Hematopoietic multipotent progenitor cell treated with erythropoietin and hydrocortisone succinate and interleukin-3 and kit ligand, for 17 days (in vitro differentiated cells): ENCODE measurements around the gene UXT.

Experiments
- DNase-seq: peaks from one replicate; pipeline ENCODE4 v3.0.0-alpha.2; 2015; ENCODE audit warnings: low spot score

Gene UXT

DNA sequence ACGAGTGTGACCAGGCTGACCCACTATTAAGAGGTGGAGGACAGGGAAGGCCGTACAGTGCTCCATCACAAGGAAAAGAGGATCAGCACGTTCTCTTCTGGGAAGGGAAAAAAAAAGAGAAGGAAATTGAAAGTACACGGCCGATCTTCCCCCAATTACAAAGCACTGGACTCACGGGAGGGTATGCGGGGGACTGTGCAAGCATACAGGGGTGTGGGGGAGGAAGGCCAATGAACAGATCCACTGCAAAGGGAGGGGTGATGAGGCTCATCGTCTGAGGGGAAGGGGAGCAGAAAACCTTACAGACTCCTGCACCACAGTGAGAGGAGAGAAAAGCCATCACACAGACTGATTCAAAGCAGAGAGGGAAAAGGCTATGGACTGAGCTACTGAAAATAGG is 9.7 kb downstream of the UXT start:
- no peak for DNase-seq

DNA sequence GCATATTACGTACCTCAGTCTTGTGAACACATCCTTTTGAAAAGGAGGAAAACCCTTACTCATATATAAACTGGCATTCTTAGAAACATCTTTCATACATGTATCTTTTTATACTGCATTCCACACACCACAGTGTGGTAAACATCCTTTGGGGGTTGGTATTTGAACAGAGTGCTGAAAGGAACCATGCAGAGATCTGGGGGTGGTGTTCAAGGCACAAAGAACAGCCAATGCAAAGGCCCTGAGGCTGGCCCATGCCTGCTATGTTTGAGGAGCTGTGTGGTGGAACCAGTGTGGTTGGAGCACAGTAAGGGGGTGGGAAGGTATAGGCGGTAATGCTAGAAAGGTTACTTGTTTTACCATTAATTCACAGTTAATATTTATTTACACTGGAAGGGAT is 10.6 kb downstream of the UXT start:
- no peak for DNase-seq

GRCh38 chrX:47646636-47647035 is 12.3 kb downstream of the UXT start:
- DNase-seq, result no peak

DNA sequence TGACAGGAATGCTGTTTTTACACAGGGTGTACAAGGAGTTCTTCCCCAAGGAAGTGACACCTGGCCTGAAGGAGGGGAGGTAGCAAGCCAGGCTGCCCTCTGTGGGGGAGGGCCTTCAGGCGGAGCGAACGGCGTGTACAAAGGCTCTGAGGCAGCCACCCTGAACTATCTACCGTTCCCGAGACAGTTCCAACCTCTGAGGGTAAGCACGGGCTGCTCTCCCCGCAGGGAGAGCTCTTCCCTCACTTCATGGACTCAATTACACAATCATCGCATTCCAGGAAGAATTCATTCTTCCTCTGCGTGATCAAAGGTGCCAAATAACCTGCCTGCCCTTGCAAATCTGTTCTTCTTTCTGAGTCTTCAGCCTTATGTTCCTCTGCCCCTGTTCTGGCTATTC is 13.4 kb downstream of the UXT start:
- no peak for DNase-seq

DNA sequence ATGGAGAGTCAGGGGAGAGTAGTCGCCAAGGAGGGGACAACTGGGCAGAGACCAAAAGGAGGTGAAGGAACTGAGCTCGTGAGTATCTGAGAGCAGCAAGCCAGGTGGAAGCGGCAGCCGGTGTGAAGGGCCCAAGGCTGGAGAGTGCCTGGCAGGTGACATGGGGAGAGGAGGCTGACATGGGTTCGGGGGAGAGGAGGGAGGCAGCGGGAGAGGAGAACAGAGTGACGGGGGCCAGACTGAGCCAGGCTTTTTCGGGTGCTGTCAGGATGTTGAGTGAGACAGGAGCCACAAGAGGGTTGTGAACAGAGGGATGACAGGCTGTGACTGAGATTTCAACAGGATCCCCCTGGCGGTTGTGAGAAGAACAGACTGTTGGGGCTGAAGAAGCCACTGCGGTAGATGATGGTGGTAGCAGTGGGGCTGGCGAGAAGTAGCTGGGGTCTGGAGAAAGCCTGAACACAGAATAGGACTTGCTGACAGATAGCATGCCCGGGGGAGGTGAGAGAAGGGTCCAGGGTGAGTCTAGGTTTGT is 14.4 kb downstream of the UXT start:
- peak; percentile 14 for DNase-seq

DNA sequence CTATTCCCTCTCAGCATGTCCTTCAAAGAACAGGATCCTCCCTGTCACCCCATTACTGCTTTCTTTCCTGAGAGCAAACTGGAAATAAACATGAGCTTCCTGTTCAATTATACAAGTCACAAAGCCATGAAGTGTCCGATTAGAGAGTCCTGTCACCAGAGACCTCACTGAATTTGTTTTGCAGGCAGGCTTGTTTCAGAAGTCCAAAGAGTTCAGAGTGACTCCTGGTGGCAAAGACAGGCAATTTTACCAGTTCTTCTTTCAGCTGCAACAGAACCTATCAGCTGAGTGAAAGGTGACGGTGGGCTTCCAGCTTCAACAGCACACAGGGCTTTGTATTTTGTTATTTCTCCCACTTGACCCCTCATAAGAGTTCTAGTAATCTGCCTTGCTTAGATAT is 15.1 kb downstream of the UXT start:
- no peak for DNase-seq

DNA sequence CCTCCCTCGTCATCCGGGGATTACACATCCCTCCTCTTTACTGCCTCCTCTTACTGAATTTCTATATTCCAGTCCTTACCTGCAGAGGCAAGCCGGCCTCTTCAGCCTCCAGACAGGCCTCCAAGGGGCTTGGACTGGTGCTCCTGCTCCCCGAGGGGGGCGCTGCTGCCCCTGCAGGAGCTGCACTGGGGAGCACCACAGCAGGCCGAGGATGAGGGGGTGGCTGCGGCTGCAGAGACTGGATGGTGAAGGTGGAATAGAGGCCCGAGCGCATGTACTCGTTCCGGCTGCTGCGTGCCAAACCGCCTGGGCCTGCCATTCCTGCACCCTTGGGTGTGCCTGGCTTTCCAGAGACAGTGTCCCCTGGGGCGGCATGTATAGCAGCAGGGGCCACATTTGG is 20.2 kb downstream of the UXT start:
- DNase-seq, result no peak

DNA sequence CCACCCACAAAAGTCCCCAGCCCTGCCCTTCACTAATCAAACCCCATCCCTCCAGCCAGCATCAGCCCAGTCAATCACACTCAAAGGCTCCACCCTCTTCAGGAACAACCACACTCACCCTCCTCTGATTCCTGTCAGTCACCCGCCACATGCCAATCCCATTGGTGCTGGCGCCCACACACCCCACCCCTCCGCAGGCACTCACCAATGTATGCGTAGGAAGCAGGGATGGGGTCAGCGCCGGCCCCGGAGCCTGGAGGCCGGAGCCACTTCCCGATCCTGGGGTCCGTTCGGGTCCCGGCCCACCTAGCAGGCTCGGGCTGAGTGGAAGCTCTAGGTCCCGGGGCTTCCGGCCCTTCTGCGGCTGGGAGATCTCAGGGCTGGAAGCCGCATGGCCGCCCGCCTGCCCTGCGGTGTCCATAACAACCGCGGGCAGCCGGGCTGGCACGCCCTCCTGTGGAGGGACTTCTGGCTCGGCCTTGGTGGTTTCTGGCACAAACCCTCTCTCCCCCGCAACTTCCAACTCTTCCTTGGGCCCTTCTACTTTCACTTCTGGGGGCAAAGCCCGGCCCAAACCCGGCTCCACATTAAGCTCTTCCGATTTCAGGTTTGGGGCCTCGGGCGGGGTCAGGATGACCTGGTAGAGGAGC is 21.3 kb downstream of the UXT start:
- DNase-seq, result peak; percentile 61

DNA sequence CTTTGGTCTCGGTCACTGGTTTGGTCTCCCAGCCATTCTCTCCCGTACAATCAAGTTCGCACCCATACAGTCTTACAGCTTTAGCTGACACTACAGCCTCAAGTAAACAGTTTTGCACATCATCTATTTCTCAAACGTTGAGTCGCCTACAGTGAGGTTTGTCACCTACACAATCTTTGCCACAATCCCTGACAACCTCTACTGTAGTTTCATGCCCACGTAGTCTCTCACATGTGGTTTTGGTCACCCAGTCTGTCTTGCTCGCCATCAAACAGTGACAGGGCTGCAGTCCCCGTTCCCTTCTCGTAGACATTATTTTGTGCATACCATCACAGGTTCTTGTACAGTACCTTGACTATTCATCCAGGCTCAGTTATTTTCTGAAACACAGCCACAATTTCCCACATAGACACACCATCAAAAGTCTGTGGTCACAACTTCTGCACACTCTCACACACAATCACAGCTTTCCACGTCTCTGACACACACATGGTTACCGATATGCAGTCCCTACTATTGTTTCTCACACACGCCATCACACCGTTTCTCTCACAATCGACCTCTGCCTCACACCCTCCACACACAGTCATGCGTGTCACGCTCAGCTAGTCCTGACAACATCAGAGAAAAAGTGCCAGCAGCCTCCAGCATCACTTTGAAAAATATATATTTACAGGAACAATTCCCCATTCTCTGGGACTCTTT is 24.0 kb downstream of the UXT start:
- DNase-seq, result no peak

DNA sequence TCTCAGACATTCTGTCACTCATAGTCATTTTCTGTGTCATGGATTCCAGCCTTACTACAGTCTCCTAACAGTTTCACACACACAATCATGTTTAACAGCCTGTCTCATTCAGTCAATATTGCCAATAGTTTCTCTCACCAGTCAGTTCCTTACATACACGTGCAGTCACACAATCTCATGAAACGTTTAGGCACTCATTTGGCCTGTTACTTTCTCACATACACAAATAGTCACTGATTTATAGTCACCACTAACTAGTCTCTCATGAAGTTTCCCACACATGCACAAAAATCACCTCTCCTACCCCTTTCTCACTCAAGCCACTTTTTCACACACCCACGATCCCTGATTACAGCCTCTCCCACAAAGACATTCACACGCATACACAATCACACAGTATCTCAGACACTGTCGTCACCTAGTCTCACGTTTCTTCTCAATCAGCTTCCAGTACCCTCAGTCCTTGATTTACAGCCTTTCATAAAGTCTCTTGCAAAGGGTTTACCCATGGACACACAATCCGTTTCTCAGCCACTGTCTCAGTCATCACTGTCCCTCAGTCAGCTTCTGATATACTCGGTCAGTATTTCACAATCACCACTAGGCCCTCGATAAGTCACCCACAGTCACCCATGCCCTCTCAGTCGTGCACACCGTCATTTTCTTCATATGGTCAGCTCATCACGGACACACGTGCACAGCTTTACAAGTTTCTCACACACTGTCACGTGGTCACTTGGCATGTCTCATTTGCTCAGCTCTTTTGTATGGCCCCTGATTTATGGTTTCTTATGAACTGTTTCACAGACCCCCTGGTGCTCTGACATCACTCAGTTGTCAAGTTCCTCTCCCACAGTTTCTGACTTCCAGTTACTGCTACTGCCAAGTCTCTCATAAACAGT is 25.0 kb downstream of the UXT start:
- DNase-seq, result no peak

DNA sequence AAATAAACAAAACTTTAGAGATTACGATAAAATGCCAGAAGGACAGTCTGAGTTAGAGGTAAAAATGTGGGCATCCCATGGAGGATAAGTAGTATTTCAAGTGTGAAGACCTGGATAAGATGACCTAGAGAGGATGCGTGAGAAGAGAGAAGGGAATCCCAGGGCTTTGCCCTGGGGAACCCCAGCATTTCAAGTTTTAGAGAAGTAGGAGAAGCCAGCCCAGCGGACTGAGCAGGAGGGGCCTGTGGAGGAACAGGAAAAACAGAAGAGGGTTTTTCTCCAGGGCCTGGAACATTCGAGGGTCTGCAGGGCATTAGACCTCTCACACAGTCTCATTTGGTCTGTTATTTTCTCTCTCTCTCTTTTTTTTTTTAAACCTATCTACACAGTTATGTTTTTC is 26.3 kb downstream of the UXT start:
- no peak for DNase-seq

DNA sequence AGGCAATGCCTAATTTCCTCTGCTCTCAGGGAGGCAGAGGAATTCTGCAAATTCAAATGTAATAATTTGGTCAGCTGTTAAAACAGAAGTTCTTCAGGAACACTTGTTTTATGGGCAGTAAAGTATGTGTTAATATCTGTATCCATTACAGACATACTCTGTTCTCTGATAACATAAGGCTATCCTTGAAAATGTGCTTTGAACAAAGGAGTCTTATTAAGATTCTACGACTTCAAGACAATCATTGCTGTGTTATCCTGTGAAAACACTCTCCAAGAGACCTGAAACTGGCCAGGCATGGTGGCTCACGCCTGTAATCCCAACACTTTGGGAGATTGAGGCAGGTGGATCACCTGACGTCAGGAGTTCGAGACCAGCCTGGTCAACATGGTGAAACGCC is 27.3 kb downstream of the UXT start:
- DNase-seq, result no peak

- DNase-seq, result no peak
Measured at GRCh38 chrX:47629419-47630200, 29.4 kb downstream of the UXT start, which contains the start of gene CFP. TSS of gene CFP (minus strand) at chrX:47629930. CDS start at chrX:47629844, 86 bp downstream.

GRCh38 chrX:47628982-47629381 is 30.0 kb downstream of the UXT start:
- no peak for DNase-seq

DNA sequence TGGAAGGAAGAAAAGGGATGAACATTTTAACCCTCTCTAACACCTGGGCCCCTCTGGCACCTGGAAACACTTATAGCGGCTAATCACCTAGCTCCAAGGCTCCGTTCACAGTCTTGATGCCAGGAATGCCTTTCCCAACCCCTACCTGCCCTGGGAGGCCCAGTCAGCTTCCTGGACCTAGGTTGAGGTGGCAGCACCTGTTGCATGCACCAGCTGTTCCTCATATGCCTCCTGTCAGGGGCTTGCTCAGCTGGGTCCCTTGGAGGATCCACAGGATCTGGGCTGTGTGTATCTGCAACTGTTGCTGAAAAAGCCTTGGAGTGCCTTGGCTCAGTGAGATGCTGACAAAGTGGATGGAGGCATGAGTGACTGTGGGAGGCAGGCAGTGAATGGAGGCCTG is 33.6 kb downstream of the UXT start:
- no peak for DNase-seq

- no peak for DNase-seq
Measured at GRCh38 chrX:47623540-47624027, 35.4 kb downstream of the UXT start.

DNA sequence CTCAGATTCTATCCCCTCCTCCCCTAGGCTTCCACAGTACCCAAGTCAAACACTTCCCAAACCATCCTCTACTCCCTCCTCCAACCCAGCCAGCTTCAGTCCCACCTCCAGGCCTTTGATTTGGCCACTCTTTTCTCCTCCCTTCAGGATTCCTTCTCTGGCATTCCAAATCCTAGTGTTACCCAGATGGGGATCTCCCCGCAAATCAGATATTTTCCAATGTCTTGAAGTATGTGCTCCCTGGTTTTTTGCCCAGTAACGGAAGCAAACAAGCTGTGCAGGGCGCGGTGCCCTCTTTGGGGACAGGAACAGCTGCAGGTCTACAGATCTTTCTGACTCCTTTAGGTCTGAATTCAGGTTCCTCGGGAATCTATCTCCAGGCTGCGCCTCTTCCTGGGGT is 37.1 kb downstream of the UXT start:
- DNase-seq, result no peak

GRCh38 chrX:47620303-47620685 is 38.7 kb downstream of the UXT start:
- no peak for DNase-seq

DNA sequence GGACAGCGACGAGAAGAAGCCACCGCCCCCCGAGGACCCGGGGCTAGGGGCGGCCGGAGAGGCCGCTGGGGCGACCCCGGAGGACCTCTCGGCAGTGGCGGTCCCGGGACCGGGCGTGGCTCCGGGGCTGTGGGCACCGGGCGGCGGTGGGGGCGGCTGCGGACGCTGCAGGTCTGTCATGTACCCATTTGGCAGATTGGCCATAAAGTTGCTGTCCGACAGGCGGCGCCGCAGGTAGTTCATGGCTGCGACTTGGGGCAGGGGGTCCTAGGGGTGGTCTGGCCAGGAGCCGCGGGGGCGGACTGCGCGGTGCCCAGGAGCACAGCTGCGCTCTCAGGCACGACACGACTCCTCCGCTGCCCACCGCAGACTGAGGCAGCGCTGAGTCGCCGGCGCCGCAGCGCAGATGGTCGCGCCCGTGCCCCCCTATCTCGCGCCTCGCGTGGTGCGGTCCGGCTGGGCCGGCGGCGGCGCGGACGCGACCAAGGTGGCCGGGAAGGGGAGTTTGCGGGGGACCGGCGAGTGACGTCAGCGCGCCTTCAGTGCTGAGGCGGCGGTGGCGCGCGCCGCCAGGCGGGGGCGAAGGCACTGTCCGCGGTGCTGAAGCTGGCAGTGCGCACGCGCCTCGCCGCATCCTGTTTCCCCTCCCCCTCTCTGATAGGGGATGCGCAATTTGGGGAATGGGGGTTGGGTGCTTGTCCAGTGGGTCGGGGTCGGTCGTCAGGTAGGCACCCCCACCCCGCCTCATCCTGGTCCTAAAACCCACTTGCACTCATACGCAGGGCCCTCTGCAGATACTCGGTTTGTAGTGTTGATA is 39.3 kb downstream of the UXT start, which contains the start of gene SYN1:
Gene SYN1 (minus strand): TSS at position 372 of the 817 bp plus-strand sequence. CDS start 129 bp downstream, at position 243.
- peak; percentile 64 for DNase-seq

GRCh38 chrX:47618923-47619485 is 40.0 kb downstream of the UXT start:
- no peak for DNase-seq
